H1 (cell line): ENCODE measurements around the gene NSD2. TPM values are rescaled to one million over a fixed set of nuclear protein-coding genes. Genes with fewer than 3 reads are reported as not detected.

Source experiments
- CTCF ChIA-PET: fragments of 300-600 bp; sonication (Branson Sonifier 250); formaldehyde crosslinking; loops from one replicate; lab custom pipeline; 2021; ENCODE audit not compliant: partially characterized antibody; lab: Charles Lee
- POLR2A ChIA-PET: fragments of 300-600 bp; sonication (Branson Sonifier 250); formaldehyde crosslinking; loops from one replicate; lab custom pipeline; 2021; ENCODE audit warnings: inconsistent platforms; ENCODE audit not compliant: partially characterized antibody; lab: Charles Lee
- DNase-seq, 2 experiments: peaks; one replicate each; pipeline versions ENCODE4 v3.0.0 to v3.0.0-alpha.2; 2010 to 2022; ENCODE audit warnings: low spot score in 2 of 2, low read depth in 1 of 2, mixed read lengths in 1 of 2
- FAIRE-seq: peaks from 2 replicates; lab custom pipeline; 2011; peaks lifted over from hg19 to GRCh38; lab: Jason Lieb, UNC
- H2AFZ ChIP-seq: 2 replicates; pipeline ENCODE4 v1.8.1; 2012; ENCODE audit warnings: low read length, inconsistent platforms
- H2AK5ac ChIP-seq: 2 replicates; pipeline ENCODE4 v1.6.1; 2013; ENCODE audit warnings: low read depth, low read length
- H2BK120ac ChIP-seq: replicated peaks from 2 replicates; pipeline ENCODE3; 2013; ENCODE audit warnings: low read depth, low read length, inconsistent platforms
- H2BK12ac ChIP-seq: 2 replicates; pipeline ENCODE4 v1.6.1; 2013; ENCODE audit warnings: low read depth, low read length
- H2BK15ac ChIP-seq: 2 replicates; pipeline ENCODE4 v1.6.1; 2013; ENCODE audit warnings: low read length
- H2BK20ac ChIP-seq: 2 replicates; pipeline ENCODE4 v1.6.1; 2013; ENCODE audit warnings: low read length
- H2BK5ac ChIP-seq: 2 replicates; pipeline ENCODE4 v1.6.1; 2013; ENCODE audit warnings: low read depth, low read length
- H3K14ac ChIP-seq: 2 replicates; pipeline ENCODE4 v1.6.1; 2013; ENCODE audit warnings: inconsistent platforms; ENCODE audit not compliant: insufficient read length
- H3K18ac ChIP-seq: 2 replicates; pipeline ENCODE4 v1.6.1; 2013; ENCODE audit warnings: low read length; ENCODE audit errors: extremely low read depth
- H3K23ac ChIP-seq: 2 replicates; pipeline ENCODE4 v1.6.1; 2013; ENCODE audit warnings: inconsistent platforms; ENCODE audit not compliant: insufficient read length
- H3K23me2 ChIP-seq: 2 replicates; pipeline ENCODE4 v1.6.1; 2013; ENCODE audit warnings: low read depth, low read length
- H3K27ac ChIP-seq: 2 replicates; pipeline ENCODE4 v1.6.1; 2011; ENCODE audit warnings: low read depth, low read length, inconsistent platforms
- H3K27me3 ChIP-seq, 4 experiments: replicated peaks in 1 of 4; 1 replicate in 1 of 4; 2 replicates in 3 of 4; pipeline versions ENCODE4 v1.6.1 to v1.8.1; 2011 to 2013; ENCODE audit warnings: low read length in 3 of 4, mild to moderate bottlenecking in 3 of 4, inconsistent platforms in 2 of 4, mixed read lengths in 2 of 4, moderate library complexity in 1 of 4; ENCODE audit not compliant: control insufficient read depth in 3 of 4, insufficient read depth in 3 of 4; ENCODE audit errors: extremely low read depth in 1 of 4
- H3K36me3 ChIP-seq, 4 experiments: 2 replicates each; pipeline versions ENCODE4 v1.6.1 to v1.8.1; 2011 to 2013; ENCODE audit warnings: mild to moderate bottlenecking in 4 of 4, low read length in 3 of 4, moderate library complexity in 2 of 4, control low read depth in 1 of 4, inconsistent platforms in 1 of 4; ENCODE audit not compliant: insufficient read depth in 4 of 4, control insufficient read depth in 2 of 4
- H3K4ac ChIP-seq: replicated peaks from 2 replicates; pipeline ENCODE3; 2013; ENCODE audit warnings: low read length, low read depth, mixed read lengths, inconsistent platforms; ENCODE audit not compliant: insufficient read length
- H3K4me1 ChIP-seq, 4 experiments: replicated peaks in 1 of 4; 1 replicate in 1 of 4; 2 replicates in 3 of 4; pipeline versions ENCODE4 v1.6.1 to v1.8.1; 2011 to 2013; ENCODE audit warnings: low read length in 3 of 4, inconsistent platforms in 2 of 4, mixed read lengths in 1 of 4; ENCODE audit not compliant: insufficient read depth in 4 of 4, control insufficient read depth in 3 of 4
- H3K4me2 ChIP-seq, 2 experiments: 2 replicates each; pipeline versions ENCODE4 v1.6.1 to v1.8.1; 2011 to 2013; ENCODE audit warnings: low read depth in 2 of 2, low read length in 2 of 2, control low read depth in 1 of 2, inconsistent platforms in 1 of 2, mild to moderate bottlenecking in 1 of 2; ENCODE audit not compliant: insufficient read depth in 1 of 2
- H3K4me3 ChIP-seq, 4 experiments: fragments of 200-600, 300-600 bp in 1 of 4; sonication (generic), shearing (Covaris generic), sonication (Bioruptor Twin) in 1 of 4; 2 replicates each; pipeline versions ENCODE4 v1.5.1 to v1.8.1; 2011 to 2016; ENCODE audit warnings: low read length in 4 of 4, low read depth in 3 of 4, control low read depth in 2 of 4, inconsistent platforms in 2 of 4, mild to moderate bottlenecking in 2 of 4, mixed read lengths in 1 of 4, moderate library complexity in 1 of 4; ENCODE audit not compliant: insufficient read depth in 2 of 4; ENCODE audit errors: extremely low read depth in 1 of 4
- H3K56ac ChIP-seq: replicated peaks from 2 replicates; pipeline ENCODE3; 2013; ENCODE audit warnings: low read depth, mild to moderate bottlenecking, mixed read lengths, low read length, inconsistent platforms; ENCODE audit not compliant: insufficient read length
- H3K79me1 ChIP-seq: 2 replicates; pipeline ENCODE4 v1.6.1; 2013; ENCODE audit warnings: low read depth, low read length, control low read depth
- H3K79me2 ChIP-seq, 2 experiments: 2 replicates each; pipeline versions ENCODE4 v1.6.1 to v1.8.1; 2012 to 2013; ENCODE audit warnings: low read length in 2 of 2, mild to moderate bottlenecking in 2 of 2, inconsistent platforms in 1 of 2; ENCODE audit not compliant: insufficient read depth in 2 of 2, control insufficient read depth in 1 of 2
- H3K9ac ChIP-seq, 4 experiments: replicated peaks in 1 of 4; 1 replicate in 1 of 4; 2 replicates in 3 of 4; pipeline versions ENCODE4 v1.6.1 to v1.8.1; 2011 to 2013; ENCODE audit warnings: low read depth in 3 of 4, low read length in 3 of 4, control low read depth in 2 of 4, mild to moderate bottlenecking in 2 of 4, moderate library complexity in 2 of 4, inconsistent platforms in 1 of 4; ENCODE audit errors: extremely low read depth in 1 of 4
- H3K9me3 ChIP-seq, 2 experiments: 2 replicates each; pipeline versions ENCODE4 v1.6.1 to v1.8.1; 2012 to 2013; ENCODE audit warnings: mild to moderate bottlenecking in 2 of 2, moderate library complexity in 2 of 2, control low read depth in 1 of 2, inconsistent platforms in 1 of 2, low read depth in 1 of 2, low read length in 1 of 2, mixed read lengths in 1 of 2; ENCODE audit not compliant: insufficient read depth in 2 of 2
- H4K20me1 ChIP-seq, 2 experiments: replicated peaks in 1 of 2; 2 replicates each; pipeline versions ENCODE3 to v1.8.1; 2011 to 2013; ENCODE audit warnings: inconsistent platforms in 2 of 2, low read length in 2 of 2, mild to moderate bottlenecking in 1 of 2; ENCODE audit not compliant: insufficient read depth in 2 of 2, control insufficient read depth in 1 of 2
- H4K5ac ChIP-seq: 2 replicates; pipeline ENCODE4 v1.6.1; 2013; ENCODE audit warnings: low read length, low read depth, mixed read lengths, inconsistent platforms; ENCODE audit not compliant: insufficient read length
- H4K8ac ChIP-seq: 2 replicates; pipeline ENCODE4 v1.8.0; 2013; ENCODE audit warnings: mild to moderate bottlenecking, moderate library complexity, low read length, inconsistent platforms; ENCODE audit not compliant: insufficient read depth; ENCODE audit errors: extremely low read depth
- H4K91ac ChIP-seq: replicated peaks from 2 replicates; pipeline ENCODE3; 2013; ENCODE audit warnings: low read length, mixed read lengths, inconsistent platforms; ENCODE audit not compliant: insufficient read length
- ATF3 ChIP-seq: IDR thresholded peaks from 2 replicates; pipeline ENCODE4 v1.6.1; 2011; ENCODE audit warnings: low read depth, mild to moderate bottlenecking, low read length; ENCODE audit not compliant: insufficient read depth
- BACH1 ChIP-seq: IDR thresholded peaks from 2 replicates; pipeline ENCODE4 v1.6.1; 2012; ENCODE audit warnings: low read length, improper control_type of control experiment
- CHD2 ChIP-seq: IDR thresholded peaks from 2 replicates; pipeline ENCODE4 v1.6.1; 2012; ENCODE audit warnings: low read length, improper control_type of control experiment
- FOSL1 ChIP-seq: IDR thresholded peaks from 2 replicates; pipeline ENCODE4 v1.6.1; 2011; ENCODE audit warnings: mild to moderate bottlenecking, low read depth, low read length, moderate library complexity; ENCODE audit not compliant: insufficient read depth
- GABPA ChIP-seq: IDR thresholded peaks from 2 replicates; pipeline ENCODE4 v1.6.1; 2011; ENCODE audit warnings: mild to moderate bottlenecking, low read length, moderate library complexity, borderline replicate concordance; ENCODE audit not compliant: insufficient read depth
- GTF2F1 ChIP-seq: IDR thresholded peaks from 2 replicates; pipeline ENCODE4 v1.6.1; 2012; ENCODE audit warnings: low read depth, low read length, improper control_type of control experiment, borderline replicate concordance
- KDM1A ChIP-seq: fragments of 200-600, 300-600 bp; sonication (generic); IDR thresholded peaks from 2 replicates; pipeline ENCODE4 v1.7.1; 2016; ENCODE audit warnings: mild to moderate bottlenecking, low read length, borderline replicate concordance
- NRF1 ChIP-seq: IDR thresholded peaks from 2 replicates; pipeline ENCODE4 v1.6.1; 2011; ENCODE audit warnings: mild to moderate bottlenecking, low read depth, low read length, improper control_type of control experiment
- SAP30 ChIP-seq: fragments of 300-600 bp; sonication (generic); IDR thresholded peaks from 2 replicates; pipeline ENCODE4 v1.7.1; 2012; ENCODE audit warnings: low read length, moderate library complexity, mild to moderate bottlenecking, inconsistent platforms; ENCODE audit not compliant: insufficient read depth, insufficient replicate concordance
- SP4 ChIP-seq: IDR thresholded peaks from 2 replicates; pipeline ENCODE4 v1.6.1; 2012; ENCODE audit warnings: low read length, inconsistent platforms
- SRF ChIP-seq: IDR thresholded peaks from 2 replicates; pipeline ENCODE4 v1.6.1; 2011; ENCODE audit warnings: mild to moderate bottlenecking, low read depth, low read length, moderate library complexity
- SUZ12 ChIP-seq: fragments of 200-600 bp; sonication (generic); IDR thresholded peaks from 2 replicates; pipeline ENCODE4 v1.6.1; 2012; ENCODE audit warnings: mild to moderate bottlenecking, inconsistent platforms, low read length, moderate library complexity, mixed read lengths
- TAF7 ChIP-seq: optimal IDR thresholded peaks from 2 replicates; pipeline ENCODE3; 2011; ENCODE audit warnings: low read depth, mild to moderate bottlenecking, inconsistent platforms, low read length, moderate library complexity, borderline replicate concordance
- TBP ChIP-seq: IDR thresholded peaks from 2 replicates; pipeline ENCODE4 v1.6.1; 2011; ENCODE audit warnings: low read depth, low read length, improper control_type of control experiment
- WGBS, 2 experiments: shearing (Covaris generic) in 1 of 2; methylation state at CpG; one replicate each; pipeline versions ENCODE4 v1.1.6 to v1.1.7; 2013 to 2015; ENCODE audit warnings: low lambda C conversion rate in 2 of 2, mixed read lengths in 2 of 2, inconsistent platforms in 1 of 2, low coverage in 1 of 2, missing lambda C conversion rate in 1 of 2; ENCODE audit not compliant: insufficient replicate concordance in 2 of 2, insufficient coverage in 1 of 2, insufficient read length in 1 of 2; ENCODE audit errors: extremely low coverage in 1 of 2, missing lambda C conversion rate in 1 of 2; 5-methylcytosine and 5-hydroxymethylcytosine counted together
- polyA plus RNA-seq, 7 experiments: library from polyadenylated mRNA; depleted of rRNA in 3 of 7; stranded (reverse) in 5 of 7; unstranded in 2 of 7; fragments of >200 nt in 5 of 7; fragments of 200-250 nt in 2 of 7; gene quantifications; 1 replicate in 5 of 7; 2 replicates in 1 of 7; 4 replicates in 1 of 7; pipeline versions ENCODE4 v1.2.1 to v1.2.3, GENCODE V29; 2011 to 2013; ENCODE audit warnings: missing spikeins in 2 of 7, mixed read lengths in 2 of 7
- total RNA-seq: library from RNA; stranded (reverse); fragmentation: NEBNext Ultra II Directional; extraction: Animal tissue kit (Norgen Biotek cat#: 25700); gene quantifications from 2 replicates; pipeline ENCODE4 v1.2.1, GENCODE V29; 2021

The NSD2 gene
- total and polyA plus RNA-seq, 2 of the 8 experiments (the other 6 are each of a cell fraction or from before 2014, with no cell fraction given) = 26.7 to 129 TPM

DNA sequence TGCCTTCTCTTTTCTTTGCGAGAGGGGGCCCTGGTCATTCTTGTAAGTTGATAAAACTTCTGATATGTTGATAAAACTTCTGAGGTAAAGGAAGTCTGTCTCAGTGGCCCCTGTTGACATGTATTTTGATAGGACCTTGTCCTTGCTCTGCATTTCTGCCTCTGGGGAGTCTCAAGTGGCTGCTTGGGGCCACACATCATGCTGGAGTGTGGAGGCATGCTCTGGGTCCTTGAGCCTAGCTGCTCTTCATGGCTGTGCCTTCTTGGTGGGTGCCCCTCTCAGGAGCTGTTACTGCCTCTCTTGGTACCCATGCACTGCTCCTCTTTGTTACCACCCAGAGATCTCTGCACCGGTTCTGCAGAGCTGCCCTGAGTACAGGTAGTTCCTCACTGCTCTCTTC is 14.2 kb downstream of the NSD2 start:
- Histone ChIP-seq H3K79me2 (peaks cover 16 to 93% of the 10 kb centered on the region in 2 experiments), H2BK20ac (no peak overlapping the region), H3K9me3 (no peaks in the 10 kb centered on the region), H2AK5ac (no peak overlapping the region), H3K18ac (no peak overlapping the region), H3K23me2 (no peaks in the 10 kb centered on the region), H3K27ac (no peak overlapping the region), H3K4me3 (no peak overlapping the region), H2BK12ac (no peak overlapping the region), H2BK5ac (no peak overlapping the region), H3K79me1 (peaks cover 18% of the 10 kb centered on the region), H3K23ac (no peak overlapping the region), H2BK120ac (no peak overlapping the region), H2BK15ac (no peak overlapping the region), H3K36me3 (no peaks in the 10 kb centered on the region; a peak in 1 of 8 replicates), H3K27me3 (no peaks in the 10 kb centered on the region), H4K20me1 (peaks cover 31% of the 10 kb centered on the region in 2 experiments), H3K4ac (no peak overlapping the region), H2AFZ (no peak overlapping the region), H3K56ac (no peak overlapping the region), H3K9ac (no peak overlapping the region), H4K8ac (no peak overlapping the region), H3K4me1 (no peaks in the 10 kb centered on the region), H4K5ac (no peak overlapping the region), H4K91ac (no peak overlapping the region), H3K14ac (no peak overlapping the region), H3K4me2 (no peak overlapping the region)
- ChIA-PET POLR2A (interaction anchor here (1.7 kb wide), 1 partner anchor 15 kb away, joined by 5 read pairs; the partner anchor contains the start of gene NSD2), CTCF (interaction anchor here (0.7 to 6.2 kb wide), 2 partner anchors 13 to 70 kb away, joined by 4 to 65 read pairs; no protein-coding TSS in a partner anchor)
- no peak for DNase-seq
- WGBS, 2 experiments = 94% methylated on average over 2 of the region's 2 CpGs; no CpG with 5 or more reads in 1 of the 2 experiments
- FAIRE-seq = no peak
- TF ChIP-seq ATF3 (no peak), SAP30 (no peak), GABPA (no peak), CHD2 (no peak), TBP (no peak), SP4 (no peak), BACH1 (no peak), GTF2F1 (no peak), TAF7 (no peak), SUZ12 (no peak), SRF (no peak), NRF1 (no peak), KDM1A (no peak), FOSL1 (no peak)
